Upper lobe of left lung (tissue), 4 donors: ENCODE measurements around the gene IZUMO1.

Source experiments
- POLR2A ChIP-seq, 4 donors: fragments of 450-650 bp; IDR thresholded peaks; one replicate each; pipeline ENCODE4 v1.5.1; 2016 to 2017; ENCODE audit warnings: antibody characterized with exemption in 4 of 4, mild to moderate bottlenecking in 2 of 4
- POLR2AphosphoS5 ChIP-seq, 2 donors: sonication (generic); formaldehyde crosslinking; IDR thresholded peaks; one replicate each; pipeline ENCODE4 v1.5.1; 2017; ENCODE audit warnings: antibody characterized with exemption in 2 of 2

DNA sequence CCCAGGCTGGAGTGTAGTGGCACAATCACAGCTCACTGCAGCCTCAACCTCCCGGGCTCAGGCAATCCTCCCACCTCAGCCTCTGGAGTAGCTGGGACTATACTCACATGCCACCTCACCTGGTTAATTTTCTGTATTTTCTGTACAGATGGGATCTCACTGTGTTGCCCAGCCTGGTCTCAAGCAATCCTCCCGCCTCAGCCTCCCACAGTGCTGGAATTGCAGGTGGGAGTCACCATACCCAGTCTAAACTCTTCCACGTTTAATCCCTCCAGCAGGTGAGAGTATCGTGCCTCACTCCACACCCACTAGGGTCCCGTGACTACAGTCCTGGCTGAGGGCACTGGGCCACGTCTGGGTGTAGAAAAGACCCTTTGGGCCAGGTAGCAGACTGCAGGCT is 47.6 kb upstream of the IZUMO1 start:
- no peak for TF ChIP-seq POLR2AphosphoS5 (IDR thresholded peaks at IDR 0.05)
- TF ChIP-seq POLR2A (IDR thresholded peaks at IDR 0.05): no peak
